HPDE6-E6E7 (cell line): ENCODE data around the gene CHRNA10.
A peak's percentile ranks its signal among the peaks of the same experiment; 100 is the strongest.
"Not testable (repeated sequence)": the region's sequence is repeated elsewhere in the genome, so short reads cannot be mapped to it uniquely, and the experiment has no call there.

Source experiments
- DNase-seq: peaks from one replicate; pipeline ENCODE4 v3.0.0; 2011; ENCODE audit warnings: missing footprints; ENCODE audit errors: extremely low spot score

CHRNA10 gene

GRCh38 chr11:3665336-3666022 lies 5.7 kb downstream of the CHRNA10 start:
- DNase-seq = no peak

DNA sequence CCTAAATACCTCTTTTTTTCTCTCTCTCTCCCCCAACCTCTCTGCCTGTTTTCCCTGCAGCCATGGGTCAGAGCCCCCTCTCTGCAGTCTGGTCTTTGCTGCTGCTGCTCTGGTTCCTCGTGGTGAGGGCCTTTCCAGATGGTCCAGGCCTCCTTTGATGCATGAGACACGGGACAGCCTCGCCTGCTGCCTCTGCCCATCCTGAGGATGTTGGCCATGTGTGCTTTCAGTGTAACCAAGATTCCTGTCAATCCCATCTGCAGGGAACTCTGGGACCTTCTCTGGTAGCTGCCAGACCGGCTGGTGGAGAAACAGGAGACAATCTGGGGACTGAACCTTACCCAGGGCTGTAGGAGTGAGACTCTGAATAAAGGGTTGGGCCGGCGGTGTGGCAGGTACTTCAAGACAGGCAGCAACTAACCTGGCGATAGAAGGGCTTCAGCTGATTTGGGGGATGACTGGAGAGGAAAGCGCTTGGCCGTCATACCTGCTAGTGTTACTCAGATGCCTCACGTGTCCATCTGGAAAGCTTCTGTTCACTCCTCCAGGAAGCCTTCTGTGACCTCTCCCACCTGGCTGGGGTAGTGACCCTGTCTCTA lies 7.1 kb downstream of the CHRNA10 start:
- DNase-seq = no peak

DNA sequence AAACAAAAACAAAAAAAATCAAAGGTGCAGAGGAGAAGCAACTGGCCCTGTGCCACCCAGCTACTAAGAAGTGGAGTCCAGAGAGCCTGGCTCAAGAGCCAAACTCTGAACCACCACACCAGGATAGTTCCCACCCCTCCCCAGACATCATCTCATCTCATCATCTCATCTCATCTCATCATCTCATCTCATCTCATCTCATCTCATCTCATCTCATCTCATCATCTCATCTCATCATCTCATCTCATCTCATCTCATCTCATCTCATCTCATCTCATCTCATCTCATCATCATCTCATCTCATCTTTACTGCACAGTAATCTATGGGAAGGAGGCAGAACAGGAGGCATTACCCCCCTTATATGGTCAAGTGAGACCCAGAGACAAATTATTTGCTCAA lies 8.3 kb downstream of the CHRNA10 start:
- DNase-seq = no peak

DNA sequence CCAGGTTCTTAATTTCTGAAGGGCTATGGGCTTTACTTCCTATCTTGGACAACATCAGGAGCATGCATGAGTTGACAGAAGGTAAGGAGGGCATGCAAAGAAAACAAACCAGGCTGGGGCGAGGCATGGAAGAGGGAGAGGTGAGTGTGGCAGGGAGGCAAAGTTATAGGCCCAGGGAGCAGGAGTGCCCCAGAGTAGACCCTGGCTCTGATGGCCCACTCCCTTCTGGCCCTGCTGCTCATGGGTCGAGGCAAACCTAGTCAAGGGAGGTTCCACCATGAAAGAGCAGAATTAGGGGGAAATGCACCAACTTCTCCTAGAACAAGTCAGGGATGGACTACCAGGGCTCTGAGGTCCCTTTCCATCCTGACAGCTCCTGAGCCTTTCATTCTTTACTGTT lies 10.2 kb downstream of the CHRNA10 start:
- DNase-seq = no peak

GRCh38 chr11:3659595-3660515 lies 11.3 kb downstream of the CHRNA10 start:
- no peak for DNase-seq

DNA sequence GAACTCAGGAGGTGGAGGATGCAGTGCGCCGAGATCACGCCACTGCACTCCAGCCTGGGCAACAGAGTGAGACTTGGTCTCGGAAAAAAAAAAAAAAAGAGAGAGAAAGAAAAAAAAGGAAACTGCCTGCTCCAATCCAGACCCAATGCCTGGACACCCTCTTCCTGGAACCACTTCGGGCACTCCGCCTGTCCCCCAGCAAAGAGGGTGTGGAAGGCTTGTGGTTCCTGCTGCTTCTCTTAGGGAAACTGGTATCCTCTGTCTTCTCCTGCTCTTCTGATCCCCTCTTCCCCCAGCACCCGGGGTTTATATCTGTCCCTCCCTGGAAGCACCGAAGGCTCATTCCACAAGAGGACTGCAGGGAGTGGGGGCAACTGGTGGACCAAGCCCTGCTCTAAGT lies 12.9 kb downstream of the CHRNA10 start:
- DNase-seq = no peak

DNA sequence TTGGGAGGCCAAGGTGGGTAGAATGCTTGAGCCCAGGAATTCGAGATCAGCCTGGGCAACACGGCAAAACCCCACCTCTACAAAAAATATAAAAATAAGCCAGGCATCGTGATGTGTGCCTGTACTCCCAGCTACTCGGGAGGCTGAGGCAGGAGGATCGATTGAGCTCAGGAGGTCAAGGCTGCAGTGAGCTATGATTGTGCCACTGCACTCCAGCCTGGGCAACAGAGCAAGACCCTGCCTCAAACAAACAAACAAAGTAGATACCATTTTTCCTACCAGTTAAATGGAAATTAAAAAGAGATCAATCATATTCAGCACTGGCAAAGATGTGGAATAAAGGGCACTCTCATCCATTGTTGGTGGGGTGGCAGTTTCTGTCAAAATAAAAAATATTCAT lies 13.9 kb downstream of the CHRNA10 start:
- not testable (repeated sequence) for DNase-seq

GRCh38 chr11:3655547-3655946 lies 15.6 kb downstream of the CHRNA10 start:
- DNase-seq = no peak

DNA sequence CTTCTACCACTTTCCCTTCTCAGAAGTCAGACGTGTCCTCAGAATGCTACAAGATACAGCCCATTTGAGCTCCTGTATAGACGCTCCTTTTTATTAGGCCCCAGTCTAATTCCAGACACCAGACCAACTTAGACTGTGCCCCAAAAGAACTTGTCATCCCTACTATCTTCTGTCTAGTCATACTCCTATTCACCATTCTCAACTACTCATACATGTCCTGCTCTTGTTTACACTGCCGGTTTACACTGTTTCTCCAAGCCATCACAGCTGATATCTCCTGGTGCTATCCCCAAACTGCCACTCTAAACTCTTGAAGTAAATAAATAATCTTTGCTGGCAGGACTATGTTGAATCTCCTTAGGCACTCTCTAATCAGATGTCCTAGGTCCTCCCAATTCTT lies 18.7 kb downstream of the CHRNA10 start:
- not testable (repeated sequence) for DNase-seq

GRCh38 chr11:3649374-3649773 lies 21.8 kb downstream of the CHRNA10 start:
- DNase-seq = not testable (repeated sequence)

DNA sequence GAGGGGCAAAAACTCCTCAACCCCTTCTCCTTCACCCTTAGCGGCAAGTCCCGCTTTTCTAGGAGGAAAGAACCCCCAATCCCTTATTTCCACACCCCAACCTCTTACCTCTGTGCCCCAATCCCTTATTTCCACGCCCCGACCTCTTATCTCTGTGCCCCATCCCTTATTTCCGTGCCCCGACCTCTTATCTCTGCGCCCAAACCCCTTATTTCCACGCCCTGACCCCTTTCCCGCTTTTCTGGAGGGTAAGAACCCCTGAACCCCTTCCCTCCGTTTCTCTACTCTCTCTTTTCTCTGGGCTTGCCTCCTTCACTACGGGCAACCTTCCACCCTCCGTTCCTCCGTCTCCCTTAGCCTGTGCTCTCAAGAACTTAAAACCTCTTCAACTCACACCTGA lies 22.3 kb downstream of the CHRNA10 start:
- not testable (repeated sequence) for DNase-seq

DNA sequence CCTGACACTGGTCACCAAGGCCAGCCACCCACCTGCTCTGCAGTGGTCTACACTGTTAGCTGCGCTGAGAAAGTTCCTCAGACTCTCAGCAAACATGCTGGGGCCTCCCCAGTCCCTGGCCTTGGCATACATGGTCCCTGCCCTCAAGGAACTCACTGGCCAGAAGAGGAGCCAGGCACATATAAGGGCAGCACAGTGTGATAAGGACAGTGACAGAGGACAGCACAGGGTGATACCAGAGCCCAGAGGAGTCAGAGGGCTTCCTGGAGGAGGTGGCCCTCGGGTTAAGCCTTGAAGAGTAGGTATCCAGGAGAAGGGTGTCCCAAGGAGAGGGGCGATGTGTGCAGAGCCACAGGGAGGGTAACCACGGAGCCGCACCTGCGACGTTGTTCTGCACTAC lies 25.6 kb downstream of the CHRNA10 start:
- no peak for DNase-seq

DNA sequence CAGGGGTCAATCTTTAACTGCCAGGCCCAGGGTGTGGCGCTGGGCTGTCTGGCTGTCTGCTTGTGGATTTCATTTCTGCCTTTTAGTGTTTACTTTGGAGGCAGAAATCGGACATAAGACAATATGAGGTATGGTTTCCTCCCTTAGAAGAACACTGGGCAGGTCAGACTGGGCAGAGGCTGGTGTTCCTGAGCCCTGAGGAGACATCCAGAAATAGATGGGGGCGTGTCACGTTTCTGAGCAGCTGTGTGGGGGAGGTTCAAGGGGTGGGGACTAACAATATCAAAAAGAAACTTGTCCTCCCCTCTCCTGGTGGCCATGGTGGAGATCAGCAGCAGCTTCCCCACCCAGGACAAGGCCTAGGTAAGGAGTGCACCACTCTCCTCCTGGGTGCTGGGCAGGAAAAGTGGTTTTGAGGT lies 26.4 kb downstream of the CHRNA10 start, which contains the start of gene ART1:
TSS of gene ART1 (plus strand) at position 312 of the 419 bp plus-strand sequence. CDS start 14,086 bp downstream, outside the sequence.
- DNase-seq = no peak

GRCh38 chr11:3643102-3643546 lies 28.1 kb downstream of the CHRNA10 start:
- not testable (repeated sequence) for DNase-seq

DNA sequence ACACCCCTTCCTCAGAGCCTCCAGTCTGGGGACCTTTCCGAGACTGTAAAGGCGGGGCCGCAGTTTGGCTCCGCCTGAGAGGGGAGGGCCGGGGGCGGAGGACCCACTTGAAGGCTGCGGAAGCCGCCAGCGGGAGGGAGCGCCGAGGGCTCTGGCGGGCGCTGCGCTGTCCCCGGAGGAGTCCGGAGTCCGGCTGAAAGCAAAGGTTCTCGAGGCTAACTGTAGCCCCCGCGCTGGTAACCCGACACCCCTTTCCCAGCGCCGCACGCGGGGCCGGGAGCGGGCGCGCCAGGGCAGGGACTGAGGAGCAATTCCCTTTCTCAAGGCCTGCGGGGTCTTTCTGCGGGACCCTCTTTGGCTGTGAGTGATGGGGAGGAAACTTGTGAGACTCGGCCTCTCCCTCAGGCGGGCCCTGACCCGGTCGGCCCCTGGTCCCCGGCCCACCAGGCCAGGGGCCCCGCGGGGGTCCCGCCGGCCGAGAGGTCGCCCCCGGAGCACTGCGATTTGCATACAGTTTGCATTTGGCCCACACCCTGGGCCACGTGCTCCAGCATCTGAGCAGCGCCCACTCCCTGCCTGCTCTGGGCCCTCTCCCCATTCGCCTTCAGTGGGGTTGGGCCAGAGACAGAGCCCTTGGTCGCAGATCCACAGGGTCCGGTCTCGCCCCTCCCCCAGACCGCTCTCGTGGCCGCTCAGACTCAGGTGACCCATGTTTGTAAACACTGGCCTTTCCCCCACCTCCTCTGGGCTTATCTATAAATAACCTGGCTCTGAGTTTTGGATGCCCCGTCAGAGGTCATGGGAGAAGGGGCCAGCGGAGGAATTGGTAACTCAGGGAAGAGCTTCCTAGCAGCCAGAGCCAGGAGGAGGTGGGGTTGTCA lies 28.9 kb downstream of the CHRNA10 start:
- peak; percentile 58 for DNase-seq

GRCh38 chr11:3641701-3642070 lies 29.5 kb downstream of the CHRNA10 start, which contains the start of gene ART5:
TSS of gene ART5 (minus strand) at chr11:3641992. CDS start at chr11:3641862, 130 bp downstream.
- DNase-seq = no peak

- DNase-seq = no peak
Observed at GRCh38 chr11:3641191-3641590, 30.0 kb downstream of the CHRNA10 start.

GRCh38 chr11:3639841-3640240 lies 31.3 kb downstream of the CHRNA10 start:
- no peak for DNase-seq

DNA sequence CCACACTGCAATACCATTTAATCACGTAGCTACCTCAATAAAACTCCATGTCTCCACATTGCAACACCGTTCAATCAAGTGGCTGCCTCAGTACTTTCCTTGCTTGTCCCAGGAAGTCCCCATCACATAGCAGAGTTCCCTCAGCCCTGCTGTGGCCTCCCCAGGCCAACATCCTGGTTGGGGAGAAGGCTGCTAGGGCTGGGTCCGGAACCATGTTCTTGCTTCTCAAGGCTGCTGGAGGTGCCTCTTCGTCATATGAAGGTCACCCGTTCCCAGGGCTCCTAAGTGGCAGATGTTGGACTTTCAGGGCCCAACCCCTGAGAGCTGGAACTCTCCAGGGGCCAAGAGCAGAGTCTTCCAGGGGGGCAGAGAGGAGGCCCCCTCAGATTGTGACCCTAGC lies 32.7 kb downstream of the CHRNA10 start:
- no peak for DNase-seq

GRCh38 chr11:3637201-3637600 lies 34.0 kb downstream of the CHRNA10 start:
- DNase-seq = no peak
